HEK293 (cell line): ENCODE results near the gene RTN1.
A peak's percentile ranks its signal among the peaks of the same experiment; 100 is the strongest.

Experiments used
- CTCF ChIA-PET: fragments of 350-600 bp; formaldehyde crosslinking; extraction: SDS; loops from one replicate; lab custom pipeline; 2021; ENCODE audit warnings: antibody characterized with exemption; lab: Yijun Ruan, JAX
- POLR2A ChIA-PET: fragments of 300-600 bp; formaldehyde crosslinking; extraction: SDS; loops from one replicate; lab custom pipeline; 2020; ENCODE audit warnings: antibody characterized with exemption, inconsistent platforms; lab: Yijun Ruan, JAX
- H3K27ac ChIP-seq: fragments of 200-500 bp; sonication (Bioruptor generic); 2 replicates; pipeline ENCODE4 v1.5.1; 2014; ENCODE audit warnings: low read depth, low read length, control low read depth, inconsistent platforms; ENCODE audit errors: extremely low read depth
- H3K36me3 ChIP-seq, 2 experiments: fragments of 200-500 bp in 1 of 2; sonication (Bioruptor generic) in 1 of 2; 1 replicate in 1 of 2; 2 replicates in 1 of 2; pipeline ENCODE4 v1.5.1; 2014 to 2017; ENCODE audit warnings: inconsistent platforms in 2 of 2, low read length in 2 of 2; ENCODE audit not compliant: control insufficient read depth in 2 of 2, insufficient read depth in 1 of 2
- H3K4me1 ChIP-seq: fragments of 200-500 bp; sonication (Bioruptor generic); 2 replicates; pipeline ENCODE4 v1.5.1; 2014; ENCODE audit warnings: mild to moderate bottlenecking, low read length, inconsistent platforms; ENCODE audit not compliant: control insufficient read depth, insufficient read depth
- H3K4me3 ChIP-seq: 2 replicates; pipeline ENCODE4 v1.5.1; 2011; ENCODE audit warnings: low read depth, mild to moderate bottlenecking, control low read depth, low read length, moderate library complexity
- H3K9me3 ChIP-seq: fragments of 200-500 bp; sonication (Bioruptor generic); 2 replicates; pipeline ENCODE4 v1.5.1; 2014; ENCODE audit warnings: low read depth, low read length, inconsistent platforms; ENCODE audit not compliant: control insufficient read depth, insufficient read depth
- AEBP2 ChIP-seq: fragments of 450-650 bp; formaldehyde crosslinking; IDR thresholded peaks from 2 replicates; pipeline ENCODE4 v1.5.1; 2016; ENCODE audit warnings: missing biosample characterization, missing genetic modification characterization, borderline replicate concordance
- FEZF1 ChIP-seq: fragments of 450-650 bp; formaldehyde crosslinking; IDR thresholded peaks from 2 replicates; pipeline ENCODE4 v1.5.1; 2016; ENCODE audit warnings: missing biosample characterization, missing genetic modification characterization
- GLIS2 ChIP-seq: fragments of 450-650 bp; formaldehyde crosslinking; IDR thresholded peaks from 2 replicates; pipeline ENCODE4 v1.5.1; 2016; ENCODE audit warnings: missing biosample characterization, missing genetic modification characterization
- REST ChIP-seq: fragments of 450-650 bp; formaldehyde crosslinking; IDR thresholded peaks from 2 replicates; pipeline ENCODE4 v1.5.1; 2016; ENCODE audit warnings: missing biosample characterization, missing genetic modification characterization
- SALL2 ChIP-seq: fragments of 450-650 bp; formaldehyde crosslinking; IDR thresholded peaks from 2 replicates; pipeline ENCODE4 v1.5.0; 2017; ENCODE audit warnings: missing biosample characterization, mild to moderate bottlenecking, missing genetic modification characterization, borderline replicate concordance
- SP3 ChIP-seq: fragments of 450-650 bp; formaldehyde crosslinking; IDR thresholded peaks from 2 replicates; pipeline ENCODE4 v1.5.1; 2016; ENCODE audit warnings: missing biosample characterization, missing genetic modification characterization
- ZFP41 ChIP-seq: fragments of 450-650 bp; formaldehyde crosslinking; IDR thresholded peaks from 2 replicates; pipeline ENCODE4 v1.5.1; 2016; ENCODE audit warnings: missing biosample characterization, missing genetic modification characterization, borderline replicate concordance
- ZNF184 ChIP-seq: fragments of 450-650 bp; IDR thresholded peaks from 2 replicates; pipeline ENCODE4 v1.5.1; 2018; ENCODE audit warnings: missing biosample characterization, mild to moderate bottlenecking, missing genetic modification characterization
- ZNF223 ChIP-seq: fragments of 450-650 bp; formaldehyde crosslinking; IDR thresholded peaks from 2 replicates; pipeline ENCODE4 v1.5.1; 2016; ENCODE audit warnings: missing biosample characterization, missing genetic modification characterization
- ZNF292 ChIP-seq: fragments of 450-650 bp; formaldehyde crosslinking; IDR thresholded peaks from 2 replicates; pipeline ENCODE4 v1.5.1; 2016; ENCODE audit warnings: low read depth, missing biosample characterization, missing genetic modification characterization, borderline replicate concordance
- ZNF311 ChIP-seq: fragments of 450-650 bp; formaldehyde crosslinking; IDR thresholded peaks from 2 replicates; pipeline ENCODE4 v1.5.1; 2017; ENCODE audit warnings: missing biosample characterization, missing genetic modification characterization, borderline replicate concordance
- ZNF324 ChIP-seq: fragments of 450-650 bp; formaldehyde crosslinking; IDR thresholded peaks from 2 replicates; pipeline ENCODE4 v1.5.1; 2016; ENCODE audit warnings: missing biosample characterization, missing genetic modification characterization
- ZNF335 ChIP-seq: fragments of 450-650 bp; formaldehyde crosslinking; conservative IDR thresholded peaks from 2 replicates; pipeline ENCODE4 v1.5.1; 2016; ENCODE audit warnings: missing biosample characterization, missing genetic modification characterization
- ZNF48 ChIP-seq: fragments of 450-650 bp; formaldehyde crosslinking; IDR thresholded peaks from 2 replicates; pipeline ENCODE4 v1.5.1; 2016; ENCODE audit warnings: missing biosample characterization, missing genetic modification characterization
- ZNF571 ChIP-seq: fragments of 450-650 bp; formaldehyde crosslinking; IDR thresholded peaks from 2 replicates; pipeline ENCODE4 v1.5.0; 2017; ENCODE audit warnings: missing biosample characterization, missing genetic modification characterization
- ZNF600 ChIP-seq: fragments of 450-650 bp; formaldehyde crosslinking; IDR thresholded peaks from 2 replicates; pipeline ENCODE4 v1.5.1; 2016; ENCODE audit warnings: missing biosample characterization, missing genetic modification characterization
- ZNF701 ChIP-seq: fragments of 450-650 bp; formaldehyde crosslinking; IDR thresholded peaks from 2 replicates; pipeline ENCODE4 v1.5.1; 2016; ENCODE audit warnings: missing biosample characterization, missing genetic modification characterization
- ZNF785 ChIP-seq: fragments of 450-650 bp; formaldehyde crosslinking; IDR thresholded peaks from 2 replicates; pipeline ENCODE4 v1.5.1; 2016; ENCODE audit warnings: missing biosample characterization, missing genetic modification characterization
- ZSCAN23 ChIP-seq: fragments of 450-650 bp; formaldehyde crosslinking; IDR thresholded peaks from 2 replicates; pipeline ENCODE4 v1.5.1; 2016; ENCODE audit warnings: missing biosample characterization, missing genetic modification characterization

Gene RTN1

GRCh38 chr14:59576332-59577294 lies 294.0 kb downstream of the RTN1 start, which contains the start of gene CCDC175 (continued):
- TF ChIP-seq ZNF335 (tag by site-specific recombination): peak; percentile 91
- TF ChIP-seq ZNF292 (tag by site-specific recombination): no peak
- TF ChIP-seq ZNF311: no peak
- TF ChIP-seq ZNF48 (tag by site-specific recombination): no peak
- TF ChIP-seq ZNF785 (tag by site-specific recombination): no peak
- TF ChIP-seq ZNF701 (tag by site-specific recombination): no peak
- TF ChIP-seq GLIS2: peak; percentile 63
- no peak for TF ChIP-seq ZNF223
- no peak for TF ChIP-seq AEBP2 (tag by site-specific recombination)
- TF ChIP-seq ZNF600: peak; percentile 53; the same call in 1 of the 2 replicates
- TF ChIP-seq REST: no peak
- TF ChIP-seq ZNF571: no peak
- peak; percentile 40; the same call in 1 of the 2 replicates for TF ChIP-seq SP3 (tag by site-specific recombination)
- TF ChIP-seq, all 188 proteins: peak for 38

GRCh38 chr14:59570122-59570521 lies 300.5 kb downstream of the RTN1 start:
- no peaks in the 10 kb centered on the region for H3K9me3 ChIP-seq
- peaks cover 12% of the 10 kb centered on the region for H3K4me1 ChIP-seq
- ChIA-PET CTCF (interaction anchor here (0.6 to 4.0 kb wide), 9 partner anchors 10 to 614 kb away, joined by 3 to 44 read pairs (median 4); no protein-coding TSS in a partner anchor), POLR2A (interaction anchor here (0.7 to 1.0 kb wide), 2 partner anchors 86 to 933 kb away, joined by 3 to 4 read pairs; partner anchors contain the start of genes JKAMP and L3HYPDH)
- H3K27ac ChIP-seq: no peak overlapping the region
- H3K36me3 ChIP-seq: no peaks in the 10 kb centered on the region
- H3K4me3 ChIP-seq: no peak overlapping the region
- TF ChIP-seq ZSCAN23 (tag by site-specific recombination): no peak
- no peak for TF ChIP-seq ZNF324 (tag by site-specific recombination)
- TF ChIP-seq ZNF785 (tag by site-specific recombination): no peak
- TF ChIP-seq FEZF1 (tag by site-specific recombination): no peak
- no peak for TF ChIP-seq SALL2 (tag by site-specific recombination)
- TF ChIP-seq ZNF184 (tag by site-specific recombination): no peak
- TF ChIP-seq ZFP41 (tag by site-specific recombination): no peak
- TF ChIP-seq, all 188 proteins: peak for 0
